ENCODE data around the gene PXDN. TPM values are rescaled to one million over a fixed set of nuclear protein-coding genes. Genes with fewer than 3 reads are reported as not detected.

The PXDN gene
- total and polyA plus RNA-seq, 9 of the 15 experiments (the other 6 are each of a cell fraction or from before 2014, with no cell fraction given), result 0.49 TPM; not detected in 8

- no peak for FAIRE-seq
- Histone ChIP-seq H3K9me1 (ENCODE audit: control insufficient read depth, insufficient read depth, low read length) (peaks cover 2% of the 10 kb centered on the region), H2AFZ (ENCODE audit: low read depth, low read length) (no peak overlapping the region), H4K20me1 (replicated peaks; ENCODE audit: control insufficient read depth, insufficient read depth, low read length) (no peaks in the 10 kb centered on the region; the same call in 1 of the 2 replicates), H3K4me2 (ENCODE audit: insufficient read depth, low read length) (no peak overlapping the region), H3K4me3 (no peak overlapping the region), H3K4me1 (replicated peaks in 1 of 2; ENCODE audit: control insufficient read depth in 2 of 2, insufficient read depth in 2 of 2, low read length in 2 of 2) (no peaks in the 10 kb centered on the region), H3K36me3 (ENCODE audit: control insufficient read depth, insufficient read depth, low read length) (no peaks in the 10 kb centered on the region), H3K27me3 (ENCODE audit: control insufficient read depth in 2 of 2, insufficient read depth in 2 of 2, low read length in 2 of 2) (peaks cover 12 to 45% of the 10 kb centered on the region in 2 experiments; a peak in 4 of 5 replicates), H3K27ac (ENCODE audit: extremely low read depth, low read depth, low read length) (no peak overlapping the region), H3K9me3 (replicated peaks; ENCODE audit: control insufficient read depth, insufficient read depth, low read depth, low read length) (no peaks in the 10 kb centered on the region), H3K79me2 (ENCODE audit: control insufficient read depth, insufficient read depth, low read length) (no peaks in the 10 kb centered on the region), H3K9ac (ENCODE audit: insufficient read depth in 1 of 2, low read depth in 2 of 2, low read length in 2 of 2) (no peak overlapping the region; a peak in 1 of 4 replicates)
- WGBS (ENCODE audit: insufficient coverage, low coverage, missing lambda C conversion rate), result under 1% methylated on average over 17 of the region's 18 CpGs
- DNase-seq (ENCODE audit: extremely low read depth in 1 of 4, low spot score in 3 of 4), result no peak
- POLR2A ChIA-PET, result no interaction called here
- no peak for ATAC-seq
- no TSS peak for BruUV-seq (replicated peaks)
- intact Hi-C loops (cut with micrococcal nuclease), result no loop called here
- in situ Hi-C loops (cut with MboI), result no loop called here
- no peak for TF ChIP-seq ZNF609 (CRISPR knock-in tag; IDR thresholded peaks at IDR 0.05; ENCODE audit: borderline replicate concordance)
- no peak for TF ChIP-seq POLR3A (IDR thresholded peaks at IDR 0.05; ENCODE audit: borderline replicate concordance, extremely low read depth, insufficient read depth, insufficient read length)
- TF ChIP-seq HDAC2 (IDR thresholded peaks at IDR 0.05), result no peak
- no peak for TF ChIP-seq POU5F1 (IDR thresholded peaks at IDR 0.05; ENCODE audit: borderline replicate concordance, low read depth, low read length, partially characterized antibody)
- TF ChIP-seq TRIM25 (IDR thresholded peaks at IDR 0.05; ENCODE audit: borderline replicate concordance), result no peak
- TF ChIP-seq NFE2L1 (tag; IDR thresholded peaks at IDR 0.05; ENCODE audit: borderline replicate concordance, low read depth), result no peak
- CTCF ChIA-PET (ENCODE audit: low intra/inter-chr PET ratio), result no interaction called here
These were observed 44.2 kb upstream of the PXDN start for GRCh38 chr2:1788478-1788959.

Measured in K562 (cell line).